NCI-H1092 (cell line): ENCODE measurements around the gene DCLRE1B.

ENCODE experiments used
- DNase-seq: peaks from one replicate; lab custom pipeline; 2025; lab: John Stamatoyannopoulos, UW

Gene DCLRE1B

GRCh38 chr1:113887402-113888175 is 17.5 kb upstream of the DCLRE1B start, which contains the start of gene BCL2L15:
Gene BCL2L15 (minus strand): TSS chr1:113887581. CDS start chr1:113887375, 206 bp downstream.
- no peak for DNase-seq

GRCh38 chr1:113890816-113891215 is 14.3 kb upstream of the DCLRE1B start:
- no peak for DNase-seq

- DNase-seq = no peak
Observed at GRCh38 chr1:113891631-113892220, 13.4 kb upstream of the DCLRE1B start.

- DNase-seq = no peak
Observed at GRCh38 chr1:113893267-113893666, 11.9 kb upstream of the DCLRE1B start.

- DNase-seq = no peak
Observed at GRCh38 chr1:113895098-113895497, 10.0 kb upstream of the DCLRE1B start.

- DNase-seq = no peak
Observed at GRCh38 chr1:113895961-113896360, 9.2 kb upstream of the DCLRE1B start.

GRCh38 chr1:113898241-113898814 is 6.8 kb upstream of the DCLRE1B start:
- no peak for DNase-seq

- no peak for DNase-seq
Observed at GRCh38 chr1:113899111-113899510, 6.0 kb upstream of the DCLRE1B start.

GRCh38 chr1:113901191-113901590 is 3.9 kb upstream of the DCLRE1B start:
- DNase-seq = no peak

- DNase-seq = no peak
Observed at GRCh38 chr1:113903501-113904292, 1.4 kb upstream of the DCLRE1B start.

GRCh38 chr1:113904293-113904673 is 843 bp upstream of the DCLRE1B start:
- DNase-seq = no peak

GRCh38 chr1:113905435-113905861 is 322 bp downstream of the DCLRE1B start:
- DNase-seq = no peak

- DNase-seq = no peak
Observed at GRCh38 chr1:113912594-113913311, 7.6 kb downstream of the DCLRE1B start.

GRCh38 chr1:113913312-113913668 is 8.2 kb downstream of the DCLRE1B start:
- DNase-seq = no peak

- DNase-seq = no peak
Observed at GRCh38 chr1:113913887-113914664, 8.9 kb downstream of the DCLRE1B start.

GRCh38 chr1:113916974-113917373 is 11.8 kb downstream of the DCLRE1B start:
- no peak for DNase-seq

GRCh38 chr1:113917400-113918082 is 12.4 kb downstream of the DCLRE1B start:
- DNase-seq = no peak

GRCh38 chr1:113918243-113918642 is 13.1 kb downstream of the DCLRE1B start:
- DNase-seq = no peak

GRCh38 chr1:113922957-113923356 is 17.8 kb downstream of the DCLRE1B start:
- no peak for DNase-seq

GRCh38 chr1:113924473-113924872 is 19.3 kb downstream of the DCLRE1B start:
- no peak for DNase-seq
